Measurements from ENCODE around the gene CFAP69. TPM values are rescaled to one million over a fixed set of nuclear protein-coding genes. Genes with fewer than 3 reads are reported as not detected.

The CFAP69 gene
- total and polyA plus RNA-seq, 8 donors: 4.5 to 14.0 (median 11.3) TPM

DNA sequence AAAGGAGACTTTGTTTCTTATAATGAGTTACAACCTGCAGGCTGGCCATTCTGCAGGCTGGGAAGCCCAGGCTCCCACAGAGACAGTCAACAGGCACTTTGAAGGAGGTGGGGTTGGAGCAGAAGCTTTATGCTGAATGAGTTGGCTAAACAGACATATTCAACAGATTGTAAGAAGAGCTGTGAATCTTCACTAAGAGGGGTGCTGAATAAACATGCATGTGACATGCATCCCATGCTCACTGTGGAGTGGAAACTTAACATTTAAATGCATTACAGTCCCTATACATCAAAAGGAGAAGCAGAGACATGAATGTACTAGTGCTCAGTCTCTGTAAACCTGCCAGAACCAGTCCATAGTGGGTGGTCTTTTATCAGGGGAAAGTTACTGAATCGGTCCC, 1.4 kb upstream of the CFAP69 start:
- Histone ChIP-seq H3K4me1 (peaks cover 0 to 11% of the 10 kb centered on the region in 2 donors), H3K4me3 (no peak overlapping the region), H3K27ac (no peak overlapping the region), H3K36me3 (no peaks in the 10 kb centered on the region), H3K27me3 (peaks cover 0 to 38% of the 10 kb centered on the region in 2 donors), H3K9me3 (no peaks in the 10 kb centered on the region)
- TF ChIP-seq CTCF (IDR thresholded peaks at IDR 0.05): no peak
- DNase-seq (no peak), ATAC-seq (no peak)
- intact Hi-C loops (cut with DNase I): no loop called here

DNA sequence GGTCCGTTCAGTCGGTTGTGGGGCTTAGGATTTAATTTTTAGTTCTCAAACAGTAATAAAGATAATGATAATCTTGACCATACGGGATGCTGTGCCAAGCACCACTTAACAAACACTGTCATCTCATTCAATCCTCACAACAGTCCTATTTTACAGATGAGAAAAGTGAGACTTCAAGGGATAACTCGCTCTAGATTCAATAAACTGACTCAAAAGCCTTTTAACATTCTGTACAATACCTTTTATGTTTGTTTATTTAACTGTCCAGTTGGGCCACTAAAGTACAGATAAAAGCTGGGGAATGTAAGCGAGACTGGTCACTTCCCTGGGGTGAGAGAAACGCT, 437 bp upstream of the CFAP69 start:
- Histone ChIP-seq H3K4me3 (peak overlapping the region; percentile 60 to 70), H3K36me3 (no peaks in the 10 kb centered on the region), H3K27ac (peak overlapping the region; percentile 34 to 55), H3K27me3 (peaks cover 0 to 38% of the 10 kb centered on the region in 2 donors), H3K9me3 (no peaks in the 10 kb centered on the region), H3K4me1 (peaks cover 0 to 11% of the 10 kb centered on the region in 2 donors)
- intact Hi-C loops (cut with DNase I): no loop called here
- no peak for TF ChIP-seq CTCF (IDR thresholded peaks at IDR 0.05)
- ATAC-seq (no peak), DNase-seq (no peak)

DNA sequence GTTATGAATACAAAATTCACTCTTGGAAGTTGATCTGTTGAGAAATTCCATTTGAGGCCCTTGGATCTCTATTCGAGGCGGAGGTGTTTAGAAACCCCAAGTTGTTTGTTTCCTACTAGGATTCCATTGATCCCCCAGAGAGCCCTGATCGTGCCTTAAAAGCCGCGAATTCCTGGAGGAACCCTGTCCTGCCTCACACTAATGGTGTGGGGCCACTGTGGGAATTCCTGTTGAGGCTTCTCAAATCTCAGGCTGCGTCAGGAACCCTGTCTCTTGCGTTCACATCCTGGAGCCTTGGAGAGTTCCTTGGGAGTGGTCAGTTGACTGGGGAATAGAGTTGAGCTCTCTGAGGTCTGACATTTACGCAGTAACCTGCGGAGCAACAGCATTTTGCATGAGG, 1.2 kb downstream of the CFAP69 start:
- intact Hi-C loops (cut with DNase I): no loop called here
- no peak for TF ChIP-seq CTCF (IDR thresholded peaks at IDR 0.05)
- Histone ChIP-seq H3K4me3 (peak overlapping the region; percentile 60 to 70), H3K27ac (peak overlapping the region in 1 of 2 donors; percentile 55), H3K9me3 (no peaks in the 10 kb centered on the region), H3K4me1 (peaks cover 0 to 11% of the 10 kb centered on the region in 2 donors), H3K36me3 (no peaks in the 10 kb centered on the region), H3K27me3 (peaks cover 0 to 38% of the 10 kb centered on the region in 2 donors)
- DNase-seq: peak in 2 of 4 donors; percentile 6 to 16
- ATAC-seq: peak; percentile 12

DNA sequence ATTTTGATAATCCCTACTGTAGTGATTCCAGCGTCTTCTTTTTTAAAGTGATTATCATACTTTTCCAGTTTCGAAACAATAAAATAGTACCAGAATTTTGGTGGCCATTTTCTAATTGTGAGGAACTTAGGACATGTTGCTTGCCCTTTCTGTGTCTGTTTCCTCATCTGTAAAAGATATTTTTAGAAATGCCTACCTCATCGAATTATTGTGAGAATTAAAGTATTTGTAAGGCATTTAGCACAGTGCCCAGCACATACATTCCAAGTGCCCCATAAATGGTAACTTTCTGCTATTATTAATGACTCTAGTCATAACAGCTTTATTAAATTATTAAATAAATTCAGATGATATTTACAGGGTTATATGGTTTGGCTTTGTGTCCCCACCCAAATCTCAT, 3.7 kb downstream of the CFAP69 start:
- H3K4me1 ChIP-seq: peaks cover 0 to 11% of the 10 kb centered on the region in 2 donors
- no peak overlapping the region for H3K4me3 ChIP-seq
- H3K9me3 ChIP-seq: no peaks in the 10 kb centered on the region
- no peak overlapping the region for H3K27ac ChIP-seq
- no peaks in the 10 kb centered on the region for H3K36me3 ChIP-seq
- no peak for TF ChIP-seq CTCF (IDR thresholded peaks at IDR 0.05)
- ATAC-seq: no peak
- peaks cover 0 to 35% of the 10 kb centered on the region in 2 donors for H3K27me3 ChIP-seq
- intact Hi-C loops (cut with DNase I): no loop called here
- no peak for DNase-seq

- DNase-seq: no peak
- Histone ChIP-seq H3K4me3 (no peak overlapping the region), H3K36me3 (no peaks in the 10 kb centered on the region), H3K27me3 (peaks cover 0 to 17% of the 10 kb centered on the region in 2 donors), H3K9me3 (no peaks in the 10 kb centered on the region), H3K27ac (peak overlapping the region in 1 of 2 donors; percentile 76), H3K4me1 (peaks cover 0 to 2% of the 10 kb centered on the region in 2 donors)
- no peak for TF ChIP-seq CTCF (IDR thresholded peaks at IDR 0.05)
- ATAC-seq: peak; percentile 46
- intact Hi-C loops (cut with DNase I): no loop called here
These were observed 5.8 kb downstream of the CFAP69 start for GRCh38 chr7:90250601-90251303.
